GM18870 (cell line): ENCODE measurements around the gene PIEZO2.
"Not testable (repeated sequence)": the region's sequence is repeated elsewhere in the genome, so short reads cannot be mapped to it uniquely, and the experiment has no call there.

ENCODE experiments used
- ATAC-seq: cut with Tn5 transposase; IDR thresholded peaks from one replicate; pipeline ENCODE4 v1.9.1; 2021; ENCODE audit warnings: moderate library complexity; ENCODE audit not compliant: unreplicated experiment

Gene PIEZO2

GRCh38 chr18:11153097-11153496, 3.7 kb upstream of the PIEZO2 start:
- no peak for ATAC-seq

- no peak for ATAC-seq
Observed at GRCh38 chr18:11150271-11150615, 874 bp upstream of the PIEZO2 start.

DNA sequence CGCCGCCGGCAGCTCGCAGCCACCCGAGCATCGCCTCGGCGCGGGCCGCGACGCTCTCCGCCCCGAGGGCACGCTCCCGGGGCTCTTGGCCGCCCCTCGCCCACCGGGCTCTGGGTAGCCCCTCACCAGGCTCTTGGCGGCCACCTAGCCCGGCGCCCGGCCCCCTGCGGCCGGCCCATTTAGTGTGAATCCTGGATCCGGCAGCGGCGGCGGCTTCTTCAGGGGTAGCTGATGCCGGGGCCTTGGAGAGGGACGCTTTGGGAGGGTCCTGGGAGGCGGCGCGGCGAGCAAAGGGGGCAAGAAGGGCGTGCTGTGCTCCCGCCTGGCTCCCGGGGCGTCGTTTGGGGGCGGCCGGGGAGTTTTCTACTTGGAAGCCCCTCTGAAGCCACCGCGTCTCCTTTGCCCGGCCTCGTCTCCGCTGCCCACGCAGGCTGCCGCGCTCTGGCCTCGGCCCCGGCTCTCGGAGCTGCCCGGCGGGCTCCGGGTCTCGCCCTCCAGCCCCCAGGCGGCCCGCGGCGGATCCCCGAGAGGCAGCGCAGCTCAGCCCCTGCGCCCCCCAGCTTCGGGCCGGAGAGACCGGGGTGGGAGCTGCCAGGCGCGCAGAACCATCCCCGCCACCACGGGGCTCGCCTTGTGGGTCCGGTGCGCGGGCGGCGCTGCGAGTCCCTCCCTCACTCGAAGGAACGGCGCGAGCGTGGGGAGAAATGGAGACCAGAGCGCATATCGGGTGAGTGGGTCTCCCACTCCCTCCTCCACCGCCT, 509 bp downstream of the PIEZO2 start:
- no peak for ATAC-seq

GRCh38 chr18:11147962-11148679, 1.2 kb downstream of the PIEZO2 start:
- ATAC-seq, result no peak

DNA sequence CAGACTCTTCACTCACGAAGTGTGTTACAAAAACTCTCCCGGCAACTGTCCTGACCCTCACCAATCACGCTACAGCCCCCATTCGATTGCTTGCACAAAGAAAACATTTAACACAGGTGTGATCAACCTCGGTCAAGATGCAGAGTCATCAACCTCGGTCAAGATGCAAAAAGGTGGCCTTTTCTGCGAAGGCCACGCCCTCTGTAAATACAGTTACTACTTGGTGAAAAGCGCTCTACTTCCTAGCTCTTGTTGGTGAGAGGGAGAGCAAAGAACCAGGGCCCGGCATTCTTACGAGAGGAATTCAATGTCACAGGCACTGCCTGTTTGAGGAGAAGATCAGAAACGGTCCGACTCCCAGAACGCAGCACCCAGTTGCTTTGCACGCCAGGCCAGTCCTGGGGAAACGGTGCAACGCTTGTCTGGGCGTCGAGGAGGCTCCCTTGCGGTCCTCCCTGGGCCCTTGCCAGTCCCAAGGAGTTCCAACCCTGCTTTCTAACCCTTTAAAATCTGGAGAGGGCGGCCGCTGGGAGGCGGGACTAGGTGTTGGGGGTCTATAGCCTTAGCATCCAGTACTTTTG, 1.9 kb downstream of the PIEZO2 start:
- no peak for ATAC-seq

- no peak for ATAC-seq
Observed at GRCh38 chr18:11146947-11147345, 2.4 kb downstream of the PIEZO2 start.

GRCh38 chr18:11146238-11146946, 3.0 kb downstream of the PIEZO2 start:
- ATAC-seq, result no peak

GRCh38 chr18:11145413-11146191, 3.8 kb downstream of the PIEZO2 start:
- ATAC-seq, result no peak

- ATAC-seq, result no peak
Observed at GRCh38 chr18:11137400-11137799, 12.0 kb downstream of the PIEZO2 start.

GRCh38 chr18:11136241-11136640, 13.1 kb downstream of the PIEZO2 start:
- ATAC-seq, result no peak

GRCh38 chr18:11134940-11135339, 14.4 kb downstream of the PIEZO2 start:
- no peak for ATAC-seq

DNA sequence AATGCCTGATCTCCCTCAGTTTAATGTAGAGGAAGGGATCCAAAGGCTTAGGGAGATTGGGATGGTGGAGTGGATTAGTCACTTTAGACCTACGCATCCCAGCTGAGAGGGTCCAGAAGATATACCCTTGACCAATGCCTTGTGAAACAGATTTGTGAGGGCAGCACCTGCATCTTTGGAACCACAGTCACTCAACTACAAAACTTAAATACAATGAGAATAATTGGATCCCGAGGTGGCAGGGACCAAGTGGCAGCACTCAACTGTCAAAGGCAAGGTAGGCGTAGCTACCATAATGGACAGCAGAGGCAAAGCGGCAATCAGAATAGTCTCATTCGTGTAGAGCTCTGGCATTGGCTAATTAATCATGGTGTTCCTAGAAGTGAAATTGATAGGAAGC, 20.3 kb downstream of the PIEZO2 start:
- not testable (repeated sequence) for ATAC-seq

DNA sequence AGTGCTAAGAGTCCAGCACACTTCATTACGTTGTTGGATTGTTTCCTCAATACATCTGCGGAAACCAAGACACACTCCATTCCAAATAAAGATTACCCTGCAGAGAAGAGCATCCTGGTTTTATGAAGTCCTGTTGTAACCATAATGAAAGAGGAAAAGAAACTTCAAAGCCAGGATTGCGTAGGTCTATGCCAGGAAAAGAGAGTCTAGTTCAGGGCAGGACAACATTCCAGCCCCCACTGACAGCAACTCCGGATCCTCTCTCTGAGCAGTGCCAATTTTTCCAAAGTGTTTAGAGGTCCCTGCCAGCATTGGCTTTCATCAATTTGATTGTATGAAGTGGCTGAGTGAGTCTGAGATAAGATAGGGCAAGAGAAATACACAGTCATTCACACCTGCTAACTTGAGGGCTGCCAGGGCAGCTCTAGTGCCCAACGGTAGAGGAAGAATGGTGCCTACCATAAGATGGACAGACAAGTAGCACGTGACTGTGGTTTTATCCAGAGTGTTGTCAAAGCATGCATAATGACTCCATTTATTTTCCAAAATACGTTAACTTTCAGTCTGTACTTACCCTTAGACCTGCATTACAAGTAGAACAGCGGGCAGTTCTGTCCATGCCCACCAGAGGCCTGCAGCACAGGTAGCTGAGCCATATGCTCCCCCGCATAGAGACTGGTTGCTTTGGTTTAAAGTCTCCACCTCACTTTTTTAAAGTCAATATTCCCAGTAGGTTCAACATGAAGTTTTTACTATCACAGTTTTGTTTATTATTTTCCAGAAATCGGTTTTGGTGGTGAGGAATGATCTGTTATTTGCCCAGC, 23.7 kb downstream of the PIEZO2 start:
- ATAC-seq, result no peak

GRCh38 chr18:11124054-11124453, 25.3 kb downstream of the PIEZO2 start:
- ATAC-seq, result no peak

GRCh38 chr18:11121443-11121849, 27.9 kb downstream of the PIEZO2 start:
- ATAC-seq, result no peak

DNA sequence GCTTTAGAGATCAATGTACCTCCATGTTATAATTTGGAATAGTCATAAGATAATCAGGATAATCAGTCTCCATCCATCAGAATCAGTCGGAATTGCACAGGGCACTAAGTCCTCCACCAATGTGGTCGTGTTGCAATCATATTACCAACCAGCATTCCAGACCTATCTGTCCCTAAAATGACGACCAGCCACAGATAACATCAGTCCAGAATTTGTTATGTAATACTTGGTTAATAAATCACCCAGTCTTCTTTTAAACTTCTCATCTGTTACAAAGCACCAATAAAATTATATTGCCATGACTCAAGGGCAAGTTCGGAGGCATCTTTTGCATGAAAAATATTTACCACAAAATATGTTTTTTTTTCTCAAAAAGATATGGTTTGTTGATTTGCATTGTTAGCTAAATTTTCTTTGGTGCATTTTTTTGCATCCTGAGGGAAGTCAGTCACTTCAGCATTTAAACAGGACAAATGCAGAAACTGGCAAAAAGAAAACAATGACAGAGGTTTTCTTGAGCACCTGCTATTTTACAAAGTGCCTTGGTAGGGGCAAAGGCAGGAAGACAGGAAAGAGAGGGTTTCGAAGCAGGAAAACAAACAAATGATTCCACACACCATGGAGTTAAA, 29.3 kb downstream of the PIEZO2 start:
- no peak for ATAC-seq

- ATAC-seq, result no peak
Observed at GRCh38 chr18:11119550-11119949, 29.8 kb downstream of the PIEZO2 start.

GRCh38 chr18:11118051-11118766, 31.2 kb downstream of the PIEZO2 start:
- ATAC-seq, result no peak

DNA sequence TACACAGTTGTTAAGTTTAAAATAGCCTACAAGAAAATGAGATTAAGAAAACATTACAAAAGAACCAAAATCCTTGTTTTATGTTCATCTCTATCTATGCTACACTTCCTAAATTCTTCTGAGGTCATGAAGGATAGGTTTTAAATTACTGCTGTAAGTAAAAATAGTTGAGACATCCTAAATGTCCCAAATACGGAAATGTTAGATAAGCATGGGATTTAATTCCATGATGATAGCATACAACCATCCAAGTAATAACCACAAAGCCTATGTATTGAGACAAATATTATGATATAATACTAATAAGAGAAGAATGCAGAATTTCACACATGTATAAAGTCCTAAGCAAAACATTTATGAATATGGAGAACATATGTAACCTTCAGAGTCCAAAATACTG, 34.1 kb downstream of the PIEZO2 start:
- no peak for ATAC-seq
